Activated T-cell treated with anti-CD3 and anti-CD28 coated beads, Interleukin-2, amount 50 U/mL, for 48 hours (primary cell): Measurements from ENCODE around the gene TIMM44.
"Not testable (repeated sequence)": the region's sequence is repeated elsewhere in the genome, so short reads cannot be mapped to it uniquely, and the experiment has no call there.

Experiments
- DNase-seq, 2 experiments: peaks; one replicate each; pipeline ENCODE4 v3.0.0-alpha.2; 2020

TIMM44 gene

GRCh38 chr19:7941895-7942596 is 1.4 kb downstream of the TIMM44 start:
- no peak for DNase-seq

GRCh38 chr19:7940841-7941240 is 2.6 kb downstream of the TIMM44 start:
- DNase-seq: no peak

GRCh38 chr19:7934766-7935165 is 8.7 kb downstream of the TIMM44 start:
- DNase-seq: no peak

- no peak for DNase-seq
These were observed 9.4 kb downstream of the TIMM44 start for GRCh38 chr19:7933828-7934725.

- no peak for DNase-seq
These were observed 10.1 kb downstream of the TIMM44 start for GRCh38 chr19:7933411-7933810.

GRCh38 chr19:7932930-7933300 is 10.6 kb downstream of the TIMM44 start:
- DNase-seq: no peak

- no peak for DNase-seq
These were observed 11.1 kb downstream of the TIMM44 start for GRCh38 chr19:7932276-7932929.

GRCh38 chr19:7931221-7932061 is 12.0 kb downstream of the TIMM44 start:
- DNase-seq: no peak

- no peak for DNase-seq
These were observed 12.7 kb downstream of the TIMM44 start for GRCh38 chr19:7930765-7931164.

GRCh38 chr19:7930030-7930429 is 13.4 kb downstream of the TIMM44 start:
- not testable (repeated sequence) for DNase-seq

GRCh38 chr19:7928741-7929701 is 14.4 kb downstream of the TIMM44 start:
- peak; percentile 75 to 77 for DNase-seq

GRCh38 chr19:7928334-7928706 is 15.1 kb downstream of the TIMM44 start:
- DNase-seq: no peak

GRCh38 chr19:7927605-7928333 is 15.7 kb downstream of the TIMM44 start:
- no peak for DNase-seq

GRCh38 chr19:7926727-7927604 is 16.5 kb downstream of the TIMM44 start:
- DNase-seq: no peak

- DNase-seq: peak; percentile 83 to 87
These were observed 17.3 kb downstream of the TIMM44 start, which contains the start of gene CTXN1 for GRCh38 chr19:7926021-7926726. Gene CTXN1 (minus strand): TSS chr19:7926135. CDS start chr19:7925538, 597 bp downstream.

- peak; percentile 90 for DNase-seq
These were observed 18.2 kb downstream of the TIMM44 start for GRCh38 chr19:7925171-7925851.

GRCh38 chr19:7924651-7925170 is 18.8 kb downstream of the TIMM44 start:
- no peak for DNase-seq

GRCh38 chr19:7924241-7924640 is 19.2 kb downstream of the TIMM44 start:
- DNase-seq: no peak
